SU-DHL-6 (cell line): Measurements from ENCODE around the gene PRKCE.

Source experiments
- H2AFZ ChIP-seq: fragments of 200-600 bp; sonication (generic); 2 replicates; pipeline ENCODE4 v1.6.1; 2014; ENCODE audit warnings: low read depth, mild to moderate bottlenecking, moderate library complexity, mixed read lengths, antibody characterized with exemption, low read length; ENCODE audit not compliant: severe bottlenecking
- H3F3A ChIP-seq: fragments of 200-600 bp; shearing (Covaris generic); 2 replicates; pipeline ENCODE4 v1.6.0; 2016; ENCODE audit warnings: antibody characterized with exemption, mild to moderate bottlenecking; ENCODE audit not compliant: insufficient read depth
- H3K27ac ChIP-seq: fragments of 200-600 bp; sonication (generic); 2 replicates; pipeline ENCODE4 v1.5.1; 2016; ENCODE audit warnings: low read depth, mild to moderate bottlenecking, low read length, moderate library complexity, mixed read lengths
- H3K27me3 ChIP-seq: fragments of 200-600 bp; sonication (generic), shearing (Covaris generic); 2 replicates; pipeline ENCODE4 v1.6.0; 2014; ENCODE audit warnings: mild to moderate bottlenecking, low read length
- H3K36me3 ChIP-seq: fragments of 200-600 bp; sonication (generic); 2 replicates; pipeline ENCODE4 v1.6.1; 2014; ENCODE audit warnings: mild to moderate bottlenecking, low read length, mixed read lengths
- H3K4me2 ChIP-seq: fragments of 300-600, 200-600 bp; shearing (Covaris generic), sonication (generic); 2 replicates; pipeline ENCODE4 v1.6.0; 2014; ENCODE audit warnings: low read length, low read depth, mild to moderate bottlenecking; ENCODE audit not compliant: poor library complexity, severe bottlenecking
- H3K4me3 ChIP-seq: fragments of 200-600 bp; sonication (generic); 2 replicates; pipeline ENCODE4 v1.5.1; 2014; ENCODE audit warnings: antibody characterized with exemption, low read length, mild to moderate bottlenecking, mixed read lengths; ENCODE audit not compliant: insufficient read depth, poor library complexity, severe bottlenecking
- H3K79me2 ChIP-seq: fragments of 200-600 bp; sonication (generic); 2 replicates; pipeline ENCODE4 v1.6.1; 2014; ENCODE audit warnings: mild to moderate bottlenecking, low read length, moderate library complexity; ENCODE audit not compliant: insufficient read depth
- H3K9ac ChIP-seq: fragments of 200-600 bp; sonication (generic); 2 replicates; pipeline ENCODE4 v1.7.0; 2014; ENCODE audit warnings: mild to moderate bottlenecking, low read length
- H3K9me2 ChIP-seq: fragments of 200-600 bp; sonication (generic); replicated peaks from 2 replicates; pipeline ENCODE4 v1.6.1; 2014; ENCODE audit warnings: low read length; ENCODE audit not compliant: insufficient read depth
- H3K9me3 ChIP-seq: fragments of 200-600 bp; sonication (generic); 2 replicates; pipeline ENCODE4 v1.6.1; 2014; ENCODE audit warnings: low read length, mixed read lengths; ENCODE audit not compliant: insufficient read depth
- H4K20me1 ChIP-seq: fragments of 200-600 bp; sonication (generic); 2 replicates; pipeline ENCODE4 v1.6.1; 2014; ENCODE audit warnings: low read depth, mild to moderate bottlenecking, antibody characterized with exemption, low read length, moderate library complexity, mixed read lengths
- EZH2phosphoT487 ChIP-seq: fragments of 200-600 bp; sonication (generic), shearing (Covaris generic); conservative IDR thresholded peaks from 2 replicates; pipeline ENCODE4 v1.6.1; 2018; ENCODE audit warnings: mild to moderate bottlenecking, antibody characterized with exemption, low read length, moderate library complexity, mixed read lengths
- TF ChIP-seq, protein P1 (sequence below): fragments of 200-600 bp; sonication (generic); IDR thresholded peaks from one replicate; pipeline ENCODE4 v1.5.1; 2017; ENCODE audit warnings: antibody characterized with exemption, mild to moderate bottlenecking, low read length, moderate library complexity; ENCODE audit not compliant: insufficient read depth, poor library complexity, severe bottlenecking

PRKCE gene

DNA sequence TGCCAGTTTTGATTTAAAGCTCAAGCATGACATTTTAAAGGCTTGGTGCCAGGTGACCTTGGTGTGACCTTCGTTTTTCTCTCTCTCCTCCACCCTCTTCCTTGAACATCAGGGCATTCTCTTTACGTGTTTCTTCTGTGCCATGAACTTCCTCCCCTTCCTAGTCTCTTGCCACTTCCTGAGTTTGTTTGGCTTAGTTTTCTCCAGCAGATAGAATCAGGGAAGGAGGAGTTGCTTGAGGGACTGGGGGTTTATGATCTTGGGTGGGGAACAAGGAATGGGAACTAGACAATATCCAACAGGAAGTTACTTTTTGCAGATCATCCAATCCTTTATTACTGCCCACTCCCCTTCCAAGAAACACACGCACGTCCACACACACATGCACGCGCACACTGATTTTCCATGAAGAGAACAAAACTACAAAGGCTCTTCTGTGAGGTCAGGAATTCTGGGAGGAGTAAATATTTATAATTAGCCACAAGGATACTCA is 435.1 kb downstream of the PRKCE start:
- Histone ChIP-seq H3K4me2 (no peak overlapping the region), H4K20me1 (no peaks in the 10 kb centered on the region), H3K27me3 (no peaks in the 10 kb centered on the region), H3K79me2 (no peaks in the 10 kb centered on the region), H3K9ac (no peak overlapping the region), H3K4me3 (no peak overlapping the region), H3K9me3 (no peaks in the 10 kb centered on the region), H3K36me3 (no peaks in the 10 kb centered on the region), H3F3A (no peaks in the 10 kb centered on the region), H3K9me2 (no peaks in the 10 kb centered on the region), H2AFZ (no peak overlapping the region), H3K27ac (no peak overlapping the region)
- TF ChIP-seq, protein P1, sequence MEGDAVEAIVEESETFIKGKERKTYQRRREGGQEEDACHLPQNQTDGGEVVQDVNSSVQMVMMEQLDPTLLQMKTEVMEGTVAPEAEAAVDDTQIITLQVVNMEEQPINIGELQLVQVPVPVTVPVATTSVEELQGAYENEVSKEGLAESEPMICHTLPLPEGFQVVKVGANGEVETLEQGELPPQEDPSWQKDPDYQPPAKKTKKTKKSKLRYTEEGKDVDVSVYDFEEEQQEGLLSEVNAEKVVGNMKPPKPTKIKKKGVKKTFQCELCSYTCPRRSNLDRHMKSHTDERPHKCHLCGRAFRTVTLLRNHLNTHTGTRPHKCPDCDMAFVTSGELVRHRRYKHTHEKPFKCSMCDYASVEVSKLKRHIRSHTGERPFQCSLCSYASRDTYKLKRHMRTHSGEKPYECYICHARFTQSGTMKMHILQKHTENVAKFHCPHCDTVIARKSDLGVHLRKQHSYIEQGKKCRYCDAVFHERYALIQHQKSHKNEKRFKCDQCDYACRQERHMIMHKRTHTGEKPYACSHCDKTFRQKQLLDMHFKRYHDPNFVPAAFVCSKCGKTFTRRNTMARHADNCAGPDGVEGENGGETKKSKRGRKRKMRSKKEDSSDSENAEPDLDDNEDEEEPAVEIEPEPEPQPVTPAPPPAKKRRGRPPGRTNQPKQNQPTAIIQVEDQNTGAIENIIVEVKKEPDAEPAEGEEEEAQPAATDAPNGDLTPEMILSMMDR: no peak
- TF ChIP-seq EZH2phosphoT487: no peak

DNA sequence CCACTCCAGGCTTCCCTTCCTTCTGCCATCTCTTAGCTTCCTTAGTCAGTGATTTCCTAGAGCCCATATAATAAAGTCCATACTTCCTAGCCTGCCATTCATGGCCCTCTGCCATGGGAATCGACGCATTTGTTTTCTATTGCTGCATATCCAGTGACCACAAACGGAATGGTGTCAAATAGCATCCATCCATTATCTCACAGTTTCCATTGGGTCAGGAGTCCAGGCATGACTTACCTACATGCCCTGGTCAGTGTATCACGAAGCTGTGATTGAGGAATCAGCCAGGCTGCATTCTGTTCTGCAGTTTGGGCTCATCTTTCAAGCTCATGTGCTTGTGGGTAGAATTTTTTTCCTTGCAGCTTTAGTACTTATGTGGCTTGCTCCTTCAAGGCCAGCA is 436.0 kb downstream of the PRKCE start:
- H3K79me2 ChIP-seq: no peaks in the 10 kb centered on the region
- no peaks in the 10 kb centered on the region for H3K36me3 ChIP-seq
- no peaks in the 10 kb centered on the region for H3K9me2 ChIP-seq
- no peaks in the 10 kb centered on the region for H3F3A ChIP-seq
- no peak overlapping the region for H3K4me2 ChIP-seq
- H3K27ac ChIP-seq: no peak overlapping the region
- H3K9ac ChIP-seq: no peak overlapping the region
- H3K27me3 ChIP-seq: no peaks in the 10 kb centered on the region
- TF ChIP-seq EZH2phosphoT487: no peak
- TF ChIP-seq, protein P1: no peak
- H3K9me3 ChIP-seq: no peaks in the 10 kb centered on the region
- H3K4me3 ChIP-seq: no peak overlapping the region
- H2AFZ ChIP-seq: no peak overlapping the region
- no peaks in the 10 kb centered on the region for H4K20me1 ChIP-seq

DNA sequence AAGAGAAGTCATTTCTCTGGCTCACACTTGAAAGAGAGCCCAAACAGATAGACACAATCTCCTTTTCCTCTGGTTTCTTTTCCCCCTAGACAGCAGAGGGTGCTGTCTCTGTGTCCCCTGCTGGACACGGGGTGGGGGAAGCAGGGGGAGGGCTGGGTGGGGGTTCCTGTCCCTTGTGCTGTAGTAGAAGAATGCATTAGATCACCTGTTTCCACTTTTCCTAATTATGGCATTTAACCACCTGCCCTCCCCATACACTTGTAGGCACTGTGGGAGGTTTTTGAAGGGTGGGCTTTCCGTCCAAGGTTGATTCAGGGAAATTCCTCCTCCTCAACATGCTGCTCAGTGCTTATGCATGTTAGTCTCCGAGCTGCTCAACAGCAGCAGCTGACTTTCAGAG is 439.5 kb downstream of the PRKCE start:
- Histone ChIP-seq H3K9me2 (no peaks in the 10 kb centered on the region), H3F3A (no peaks in the 10 kb centered on the region), H3K27me3 (no peaks in the 10 kb centered on the region), H3K9ac (no peak overlapping the region), H2AFZ (no peak overlapping the region), H3K79me2 (no peaks in the 10 kb centered on the region), H3K27ac (no peak overlapping the region), H3K9me3 (no peaks in the 10 kb centered on the region), H3K4me3 (no peak overlapping the region), H3K4me2 (no peak overlapping the region), H4K20me1 (no peaks in the 10 kb centered on the region), H3K36me3 (no peaks in the 10 kb centered on the region)
- no peak for TF ChIP-seq EZH2phosphoT487
- TF ChIP-seq, protein P1: no peak
